NB4 (cell line): ENCODE data around the gene TRAPPC2L.

Experiments
- DNase-seq: peaks from one replicate; pipeline ENCODE4 v3.0.0; 2010; ENCODE audit warnings: low read depth
- H3K4me3 ChIP-seq: one replicate; pipeline ENCODE4 v1.5.1; 2011; ENCODE audit warnings: mild to moderate bottlenecking, low read depth, low read length, moderate library complexity
- MYC ChIP-seq: IDR thresholded peaks from 2 replicates; pipeline ENCODE4 v1.6.1; 2011; ENCODE audit warnings: low read depth, low read length
- POLR2A ChIP-seq: IDR thresholded peaks from 2 replicates; pipeline ENCODE4 v1.6.1; 2011; ENCODE audit warnings: mild to moderate bottlenecking; ENCODE audit not compliant: insufficient read length; ENCODE audit errors: extremely low read depth
- TF ChIP-seq, protein P1 (sequence below): IDR thresholded peaks from 2 replicates; pipeline ENCODE4 v1.6.1; 2011; ENCODE audit warnings: low read depth, low read length
- TF ChIP-seq, protein P2 (sequence below): IDR thresholded peaks from one replicate; pipeline ENCODE4 v1.5.1; 2012; ENCODE audit warnings: low read depth, low read length

The TRAPPC2L gene

DNA sequence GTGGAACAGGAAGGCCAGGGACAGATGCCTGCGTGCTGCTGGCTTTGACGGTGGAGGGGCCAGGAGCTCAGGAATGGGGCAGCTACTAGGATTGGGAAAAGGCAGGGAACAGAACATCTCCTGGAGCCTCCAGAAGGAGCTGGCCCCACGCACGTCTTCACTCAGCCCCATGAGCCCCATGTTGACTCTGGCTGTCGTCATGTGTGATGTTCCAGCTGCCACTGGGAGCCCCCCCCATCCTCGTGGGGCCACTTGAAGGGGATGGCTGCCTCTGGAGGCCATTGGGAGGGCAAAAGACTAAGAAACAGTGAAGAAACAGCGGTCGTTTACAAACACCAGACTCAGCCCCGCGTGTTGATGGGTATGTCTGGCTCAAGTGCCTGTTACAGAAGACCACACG lies 26.7 kb upstream of the TRAPPC2L start:
- TF ChIP-seq POLR2A (no peak), MYC (no peak)
- TF ChIP-seq, protein P1, sequence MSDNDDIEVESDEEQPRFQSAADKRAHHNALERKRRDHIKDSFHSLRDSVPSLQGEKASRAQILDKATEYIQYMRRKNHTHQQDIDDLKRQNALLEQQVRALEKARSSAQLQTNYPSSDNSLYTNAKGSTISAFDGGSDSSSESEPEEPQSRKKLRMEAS: no peak
- TF ChIP-seq, protein P2, sequence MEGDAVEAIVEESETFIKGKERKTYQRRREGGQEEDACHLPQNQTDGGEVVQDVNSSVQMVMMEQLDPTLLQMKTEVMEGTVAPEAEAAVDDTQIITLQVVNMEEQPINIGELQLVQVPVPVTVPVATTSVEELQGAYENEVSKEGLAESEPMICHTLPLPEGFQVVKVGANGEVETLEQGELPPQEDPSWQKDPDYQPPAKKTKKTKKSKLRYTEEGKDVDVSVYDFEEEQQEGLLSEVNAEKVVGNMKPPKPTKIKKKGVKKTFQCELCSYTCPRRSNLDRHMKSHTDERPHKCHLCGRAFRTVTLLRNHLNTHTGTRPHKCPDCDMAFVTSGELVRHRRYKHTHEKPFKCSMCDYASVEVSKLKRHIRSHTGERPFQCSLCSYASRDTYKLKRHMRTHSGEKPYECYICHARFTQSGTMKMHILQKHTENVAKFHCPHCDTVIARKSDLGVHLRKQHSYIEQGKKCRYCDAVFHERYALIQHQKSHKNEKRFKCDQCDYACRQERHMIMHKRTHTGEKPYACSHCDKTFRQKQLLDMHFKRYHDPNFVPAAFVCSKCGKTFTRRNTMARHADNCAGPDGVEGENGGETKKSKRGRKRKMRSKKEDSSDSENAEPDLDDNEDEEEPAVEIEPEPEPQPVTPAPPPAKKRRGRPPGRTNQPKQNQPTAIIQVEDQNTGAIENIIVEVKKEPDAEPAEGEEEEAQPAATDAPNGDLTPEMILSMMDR: no peak

DNA sequence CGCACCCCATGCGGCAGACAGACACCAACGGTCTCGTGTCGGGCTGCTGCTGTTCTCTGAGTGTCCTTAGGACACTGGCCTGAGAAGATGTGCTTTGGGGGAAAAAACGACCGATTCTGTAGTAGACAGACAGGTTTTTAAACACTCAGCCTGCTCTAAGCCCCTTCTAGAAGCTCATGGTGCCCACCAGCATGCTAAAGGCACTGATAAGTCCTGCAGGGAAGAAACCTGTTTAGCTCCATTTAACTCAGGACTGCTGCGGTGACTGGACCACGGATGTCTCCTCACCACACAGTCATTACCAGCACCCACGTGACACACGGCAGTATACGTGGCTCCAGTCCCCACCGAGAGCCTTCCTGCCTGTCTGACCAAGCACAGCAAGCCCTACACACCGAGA lies 26.1 kb upstream of the TRAPPC2L start:
- DNase-seq: no peak
- TF ChIP-seq POLR2A (no peak), MYC (no peak)
- TF ChIP-seq, protein P1: no peak
- H3K4me3 ChIP-seq: no peak overlapping the region

More for the DNA sequence above, 26.7 kb upstream of the TRAPPC2L start:
- DNase-seq: no peak
- no peak overlapping the region for H3K4me3 ChIP-seq

DNA sequence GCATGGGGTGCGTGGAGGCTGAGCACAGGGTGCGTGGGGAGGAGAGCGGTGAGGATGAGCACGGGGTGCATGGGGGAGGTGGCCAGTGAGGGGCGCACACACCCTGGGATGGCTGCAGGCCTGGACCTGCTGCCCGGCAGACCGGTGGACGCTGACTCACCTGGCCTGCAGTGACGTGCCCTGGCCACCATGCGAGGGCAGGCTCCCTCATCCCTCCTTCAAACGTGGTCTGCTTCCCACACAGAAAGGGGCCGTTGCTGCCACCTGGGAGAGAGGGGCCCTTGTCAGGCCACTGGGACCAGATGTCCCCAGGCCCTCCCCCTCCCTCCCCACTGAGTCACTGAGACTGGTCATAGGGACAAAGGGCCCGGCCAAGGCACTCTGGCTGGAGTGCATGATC lies 25.1 kb upstream of the TRAPPC2L start:
- H3K4me3 ChIP-seq: no peak overlapping the region
- TF ChIP-seq, protein P2: no peak
- TF ChIP-seq POLR2A (no peak), MYC (no peak)
- TF ChIP-seq, protein P1: no peak
- DNase-seq: no peak

DNA sequence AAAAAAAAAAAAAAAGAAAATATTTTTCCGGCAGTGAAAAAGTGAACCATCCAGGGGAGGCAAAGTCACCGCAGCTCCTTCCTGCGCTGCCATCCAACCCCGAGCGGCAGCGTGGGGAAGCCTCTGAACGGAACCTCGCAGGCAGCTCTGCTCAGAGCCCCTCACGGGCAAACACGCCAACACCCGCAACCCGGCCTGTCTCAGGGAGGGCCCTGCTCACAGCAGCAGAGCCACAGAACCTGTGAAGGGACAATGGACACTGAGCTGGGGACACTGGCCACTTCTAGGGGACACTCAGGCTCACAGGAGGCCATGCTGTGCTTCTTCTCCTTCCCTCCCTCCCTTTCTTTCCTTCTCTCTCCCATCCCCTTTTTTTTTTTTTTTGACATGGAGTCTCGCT lies 23.8 kb upstream of the TRAPPC2L start:
- TF ChIP-seq, protein P2: no peak
- no peak for TF ChIP-seq MYC
- no peak for TF ChIP-seq POLR2A
- TF ChIP-seq, protein P1: no peak
- H3K4me3 ChIP-seq: no peak overlapping the region
- no peak for DNase-seq

DNA sequence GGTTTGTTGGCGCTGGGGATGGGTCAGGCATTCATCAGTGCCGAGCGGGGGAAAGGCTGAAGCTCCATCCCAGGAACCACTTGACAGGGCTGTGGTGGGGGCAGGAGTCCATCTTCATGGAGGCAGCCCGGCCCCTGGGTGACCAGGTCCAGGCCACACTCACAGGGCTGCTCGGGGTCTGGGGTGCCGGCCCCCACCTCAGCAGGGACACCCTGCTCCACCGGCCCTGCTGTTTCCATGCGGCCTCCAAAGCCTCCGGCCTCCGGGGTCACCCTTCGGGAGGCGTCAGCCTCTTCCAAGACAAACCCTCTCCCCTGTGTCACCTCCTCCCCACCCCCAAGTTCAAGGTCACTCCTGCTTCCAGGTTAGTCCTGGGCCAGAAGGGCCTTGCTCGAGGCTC lies 22.3 kb upstream of the TRAPPC2L start:
- TF ChIP-seq MYC (no peak), POLR2A (no peak)
- TF ChIP-seq, protein P2: no peak
- TF ChIP-seq, protein P1: no peak

DNA sequence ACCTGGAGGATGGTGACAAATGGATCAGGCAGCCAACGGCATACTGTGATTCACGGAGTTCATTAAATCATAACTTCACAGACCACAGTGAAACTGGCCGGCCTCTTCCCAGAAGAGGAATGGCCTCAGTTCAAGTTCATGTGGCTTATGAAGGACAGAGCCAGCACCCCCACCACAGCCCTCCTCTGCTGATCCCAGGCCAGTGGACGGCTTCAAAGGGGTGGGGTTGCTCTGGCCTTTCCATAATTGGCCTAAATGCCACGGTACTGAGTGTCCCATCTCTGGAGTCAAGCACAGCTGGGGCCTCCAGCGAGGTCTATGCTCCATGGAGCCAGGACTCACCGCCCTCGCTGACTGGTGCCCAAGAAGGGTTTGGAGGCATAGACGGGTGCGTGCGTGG lies 21.5 kb upstream of the TRAPPC2L start:
- TF ChIP-seq POLR2A (no peak), MYC (no peak)
- TF ChIP-seq, protein P2: no peak
- TF ChIP-seq, protein P1: no peak
- no peak for DNase-seq
- no peak overlapping the region for H3K4me3 ChIP-seq

More for the DNA sequence above, 22.3 kb upstream of the TRAPPC2L start:
- no peak for DNase-seq
- H3K4me3 ChIP-seq: no peak overlapping the region
